Heart left ventricle (tissue), 16 donors: Measurements from ENCODE around the gene KRTAP17-1. TPM values are rescaled to one million over a fixed set of nuclear protein-coding genes. Genes with fewer than 3 reads are reported as not detected.
"Not testable (repeated sequence)": the region's sequence is repeated elsewhere in the genome, so short reads cannot be mapped to it uniquely, and the experiment has no call there.

Experiments
- ATAC-seq, 4 donors: fragments of 200-7000 bp; cut with Tn5 transposase; one replicate each; pipeline ENCODE4 v1.9.1; 2020 to 2022; ENCODE audit warnings: moderate library complexity in 4 of 4, mild to moderate bottlenecking in 3 of 4, moderate number of reproducible peaks in 1 of 4
- DNase-seq, 5 donors: peaks; one replicate each; pipeline ENCODE4 v3.0.0-alpha.2; 2020
- H3K27ac ChIP-seq, 12 donors: fragments of 200-600 bp; sonication (generic) in 4 of 12; one replicate each; pipeline versions ENCODE4 v1.5.0 to v1.8.0; 2016 to 2022; ENCODE audit warnings: mild to moderate bottlenecking in 2 of 12
- H3K27me3 ChIP-seq, 9 donors: fragments of 200-600 bp; sonication (generic) in 2 of 9; one replicate each; pipeline versions ENCODE4 v1.5.1 to v1.8.0; 2016 to 2022; ENCODE audit warnings: mild to moderate bottlenecking in 3 of 9
- H3K36me3 ChIP-seq, 9 donors: fragments of 200-600 bp; sonication (generic) in 2 of 9; one replicate each; pipeline versions ENCODE4 v1.5.0 to v1.8.0; 2018 to 2022; ENCODE audit warnings: mild to moderate bottlenecking in 2 of 9
- H3K4me1 ChIP-seq, 12 donors: fragments of 200-600 bp; sonication (generic) in 4 of 12; one replicate each; pipeline versions ENCODE4 v1.5.0 to v1.8.0; 2016 to 2022; ENCODE audit warnings: mild to moderate bottlenecking in 3 of 12
- H3K4me3 ChIP-seq, 12 donors: fragments of 200-600 bp; sonication (generic) in 4 of 12; one replicate each; pipeline versions ENCODE4 v1.5.0 to v1.8.0; 2017 to 2022; ENCODE audit warnings: mild to moderate bottlenecking in 9 of 12, moderate library complexity in 4 of 12
- H3K9me3 ChIP-seq, 12 donors: fragments of 200-600 bp; sonication (generic) in 4 of 12; one replicate each; pipeline versions ENCODE4 v1.5.0 to v1.8.0; 2016 to 2022; ENCODE audit warnings: mild to moderate bottlenecking in 1 of 12
- POLR2A ChIP-seq, 2 donors: fragments of 450-650 bp; IDR thresholded peaks; one replicate each; pipeline ENCODE4 v1.6.1; 2017; ENCODE audit warnings: antibody characterized with exemption in 2 of 2, mild to moderate bottlenecking in 2 of 2, moderate library complexity in 2 of 2
- WGBS, 4 donors: extraction: QIAGEN DNeasy Blood & Tissue Kit in 2 of 4; methylation state at CpG; one replicate each; pipeline versions ENCODE4 v1.1.5 to v1.1.7; 2013 to 2018; 5-methylcytosine and 5-hydroxymethylcytosine counted together
- intact Hi-C, 10 donors: fragments of 100-400 bp; cut with DNase I; formaldehyde crosslinking; loops; one replicate each; pipeline versions ENCODE4 v1.11.1 to v1.14.2; 2022
- polyA plus RNA-seq, 2 donors: library from polyadenylated mRNA; stranded (reverse); fragments of 200-250 nt; gene quantifications; one replicate each; pipeline ENCODE4 v1.2.3, GENCODE V29; 2013
- total RNA-seq, 9 donors: library from RNA; depleted of rRNA in 2 of 9; stranded (reverse); fragments of >200 nt in 2 of 9; fragmentation: NEBNext Ultra II Directional in 3 of 9; extraction: Animal tissue kit (Norgen Biotek cat#: 25700) in 3 of 9; gene quantifications; one replicate each; pipeline versions ENCODE4 v1.1.0 to v1.2.4, GENCODE V29; 2016 to 2023
- TF ChIP-seq, protein P1 (sequence below), 12 donors: fragments of 200-600 bp; sonication (generic) in 4 of 12; IDR thresholded peaks; one replicate each; pipeline versions ENCODE4 v1.5.0 to v1.8.0; 2018 to 2022; ENCODE audit warnings: antibody characterized with exemption in 12 of 12, mild to moderate bottlenecking in 5 of 12
- donor health status: ischemic (EF 13 %, LVEDD 7.1; RV severe dilation, severe dysfunction).
- donor health status: healthy with polysubstance abuse.
- donor health status: DM: no; HTN: yes; CAD: no.
- donor health status: DM: no; HTN: no; CAD: no.
- donor health status: ischemic (EF 25% LVEDD 6.9; RV normal size, moderate dysfunction).
- donor health status: ischemic (EF 25% LVEDD 5.7; RV mildly dilated, moderate dysfunction).
- donor health status: healthy.
- donor health status: DM: yes; HTN: yes; CAD: no.
- donor health status: ischemic (EF 35%, LVEDD 5.7; RV mildly dilated, moderate dysfunction).
- donor health status: nonischemic (EF 11% LVEDD 7.7; RV severe dilation, severe dysfunction).
- donor health status: DM: yes; HTN: yes; CAD: no.
- donor health status: PGD.
- donor health status: ischemic (EF 29% LVEDD 5.4; RV normal size, mild dysfunction).
- donor health status: nonischemic (EF 23%, LVEDD 6.1; RV moderate dilation, normal function).

KRTAP17-1 gene
- total and polyA plus RNA-seq, 11 donors: not detected

DNA sequence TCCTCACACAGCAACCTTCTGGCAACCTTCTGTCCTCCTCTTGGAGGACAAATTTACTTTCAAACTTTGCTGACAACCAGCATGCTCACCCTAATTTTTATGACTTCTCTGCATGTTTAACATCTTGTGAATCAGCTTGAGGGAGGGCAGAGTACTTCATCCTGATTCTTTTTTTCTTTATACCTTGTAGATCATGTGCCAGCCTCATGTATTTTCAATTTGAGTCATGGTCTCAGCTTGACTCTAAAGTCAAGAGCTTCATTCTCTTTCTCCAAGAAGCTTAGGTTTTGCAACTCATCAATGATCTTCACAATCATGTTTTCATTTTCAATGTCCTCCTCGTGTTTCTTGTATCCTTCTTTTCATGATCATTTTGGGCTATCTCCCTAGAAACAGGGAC lies 43.7 kb downstream of the KRTAP17-1 start:
- Histone ChIP-seq H3K9me3 (no peaks in the 10 kb centered on the region), H3K4me3 (no peak overlapping the region), H3K27ac (no peak overlapping the region), H3K36me3 (no peaks in the 10 kb centered on the region), H3K27me3 (peaks cover 0 to 10% (median 0%) of the 10 kb centered on the region in 9 donors), H3K4me1 (no peaks in the 10 kb centered on the region)
- DNase-seq (no peak), ATAC-seq (no peak)
- TF ChIP-seq, protein P1, sequence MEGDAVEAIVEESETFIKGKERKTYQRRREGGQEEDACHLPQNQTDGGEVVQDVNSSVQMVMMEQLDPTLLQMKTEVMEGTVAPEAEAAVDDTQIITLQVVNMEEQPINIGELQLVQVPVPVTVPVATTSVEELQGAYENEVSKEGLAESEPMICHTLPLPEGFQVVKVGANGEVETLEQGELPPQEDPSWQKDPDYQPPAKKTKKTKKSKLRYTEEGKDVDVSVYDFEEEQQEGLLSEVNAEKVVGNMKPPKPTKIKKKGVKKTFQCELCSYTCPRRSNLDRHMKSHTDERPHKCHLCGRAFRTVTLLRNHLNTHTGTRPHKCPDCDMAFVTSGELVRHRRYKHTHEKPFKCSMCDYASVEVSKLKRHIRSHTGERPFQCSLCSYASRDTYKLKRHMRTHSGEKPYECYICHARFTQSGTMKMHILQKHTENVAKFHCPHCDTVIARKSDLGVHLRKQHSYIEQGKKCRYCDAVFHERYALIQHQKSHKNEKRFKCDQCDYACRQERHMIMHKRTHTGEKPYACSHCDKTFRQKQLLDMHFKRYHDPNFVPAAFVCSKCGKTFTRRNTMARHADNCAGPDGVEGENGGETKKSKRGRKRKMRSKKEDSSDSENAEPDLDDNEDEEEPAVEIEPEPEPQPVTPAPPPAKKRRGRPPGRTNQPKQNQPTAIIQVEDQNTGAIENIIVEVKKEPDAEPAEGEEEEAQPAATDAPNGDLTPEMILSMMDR (IDR thresholded peaks at IDR 0.05): no peak
- TF ChIP-seq POLR2A (IDR thresholded peaks at IDR 0.05): no peak
- intact Hi-C loops: no loop called here
- 51 to 55% (median 54%) methylated on average over 1 of the region's 1 CpG; no CpG with 5 or more reads in 1 of the 4 donors for WGBS, 4 donors

DNA sequence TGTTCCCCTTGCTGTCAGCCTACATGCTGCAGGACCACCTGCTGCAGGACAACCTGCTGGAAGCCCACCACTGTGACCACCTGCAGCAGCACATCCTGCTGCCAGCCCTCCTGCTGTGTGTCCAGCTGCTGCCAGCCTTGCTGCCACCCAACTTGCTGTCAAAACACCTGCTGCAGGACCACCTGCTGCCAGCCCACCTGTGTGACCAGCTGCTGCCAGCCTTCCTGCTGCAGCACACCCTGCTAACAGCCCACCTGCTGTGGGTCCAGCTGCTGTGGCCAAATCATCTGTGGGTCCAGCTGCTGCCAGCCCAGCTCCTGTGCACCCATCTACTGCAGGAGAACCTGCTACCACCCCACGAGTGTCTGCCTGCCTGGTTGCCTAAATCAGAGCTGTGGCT lies 44.2 kb downstream of the KRTAP17-1 start:
- H3K27ac ChIP-seq, intact Hi-C loops: not testable (repeated sequence)

DNA sequence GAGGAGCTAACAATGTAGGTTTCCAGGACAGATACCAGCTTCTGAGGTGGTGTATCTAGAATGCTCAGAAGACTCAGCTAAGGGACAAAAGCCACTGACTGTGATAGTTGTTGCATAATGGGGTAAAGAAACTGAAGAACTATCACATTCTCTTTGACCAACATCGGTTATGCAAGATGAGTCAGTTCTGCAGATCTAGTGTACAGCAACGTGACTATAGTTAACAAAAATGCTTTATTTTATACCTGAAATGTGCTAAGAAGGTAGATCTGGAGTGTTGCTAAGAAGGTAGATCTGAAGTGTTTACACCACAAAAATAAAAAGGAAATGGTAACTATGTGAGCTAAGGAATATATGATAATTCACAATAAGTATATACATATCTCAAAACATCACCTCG lies 47.8 kb downstream of the KRTAP17-1 start:
- WGBS, 4 donors: 84 to 91% (median 87%) methylated on average over 3 of the region's 3 CpGs; no CpG with 5 or more reads in 1 of the 4 donors
- ATAC-seq (no peak), DNase-seq (no peak)
- Histone ChIP-seq H3K9me3 (no peaks in the 10 kb centered on the region), H3K4me1 (no peaks in the 10 kb centered on the region), H3K27ac (no peak overlapping the region), H3K27me3 (peaks cover 0 to 11% (median 0%) of the 10 kb centered on the region in 9 donors), H3K4me3 (no peak overlapping the region), H3K36me3 (no peaks in the 10 kb centered on the region)
- intact Hi-C loops: loop anchor here in 1 of 10 donors (10.0 kb wide), 1 partner anchor 57 kb away; no protein-coding TSS in a partner anchor
- TF ChIP-seq, protein P1 (IDR thresholded peaks at IDR 0.05): no peak
- no peak for TF ChIP-seq POLR2A (IDR thresholded peaks at IDR 0.05)

More for the DNA sequence above, 44.2 kb downstream of the KRTAP17-1 start:
- ATAC-seq, H3K36me3 ChIP-seq, DNase-seq, H3K27me3 ChIP-seq, H3K4me3 ChIP-seq, H3K9me3 ChIP-seq, H3K4me1 ChIP-seq: not testable (repeated sequence)
- WGBS, 4 donors: 47% methylated on average over 1 of the region's 1 CpG; no CpG with 5 or more reads in 3 of the 4 donors

DNA sequence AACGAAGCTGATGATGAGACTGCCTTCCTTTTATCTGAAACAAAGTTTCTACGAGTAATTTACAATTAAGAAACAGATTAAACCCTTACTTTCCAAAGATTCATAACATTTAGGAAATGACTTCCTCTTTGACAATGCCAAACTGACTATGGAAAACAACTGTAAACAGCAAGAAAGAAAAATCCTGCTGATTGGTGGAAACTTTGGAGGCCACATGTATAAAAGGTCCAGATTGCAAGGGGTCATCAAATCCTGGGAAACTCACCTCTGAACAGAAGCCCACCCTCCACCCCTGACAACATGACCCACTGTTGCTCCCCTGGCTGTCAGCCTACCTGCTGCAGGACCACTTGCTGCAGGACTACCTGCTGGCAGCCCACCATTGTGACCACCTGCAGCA lies 50.4 kb downstream of the KRTAP17-1 start, which contains the start of gene KRTAP9-6:
KRTAP9-6 (plus strand) TSS at position 301 of the 400 bp plus-strand sequence; CDS start at position 301, 0 bp downstream.
- Histone ChIP-seq H3K27me3 (peaks cover 0 to 15% (median 0%) of the 10 kb centered on the region in 9 donors), H3K4me3 (no peak within 1 kb of the TSS), H3K36me3 (no peaks in the 10 kb centered on the region), H3K9me3 (no peaks in the 10 kb centered on the region), H3K27ac (no peak within 1 kb of the TSS), H3K4me1 (no peaks in the 10 kb centered on the region)
- DNase-seq (no peak), ATAC-seq (no peak)
- no peak for TF ChIP-seq POLR2A (IDR thresholded peaks at IDR 0.05)
- TF ChIP-seq, protein P1 (IDR thresholded peaks at IDR 0.05): no peak
- WGBS, 4 donors: 39 to 61% (median 47%) methylated on average over 2 of the region's 2 CpGs
- intact Hi-C loops: loop anchor here in 2 of 10 donors (2.0 to 10.0 kb wide), 2 partner anchors 16 to 60 kb away; no protein-coding TSS in a partner anchor

Other genes starting within 250 kb of the KRTAP17-1 start
Only the 30 nearest of the 35 such genes appear.
- not detected for gene KRTAP4-9, start 210.3 kb downstream of the KRTAP17-1 start, total RNA-seq
- gene KRTAP4-9, start 210.3 kb downstream of the KRTAP17-1 start, polyA plus RNA-seq: not detected
- not detected for gene KRTAP4-11, start 197.3 kb downstream of the KRTAP17-1 start, total RNA-seq
- not detected for gene KRTAP4-11, start 197.3 kb downstream of the KRTAP17-1 start, polyA plus RNA-seq
- gene KRTAP4-12, start 191.5 kb downstream of the KRTAP17-1 start, total RNA-seq: not detected
- gene KRTAP4-12, start 191.5 kb downstream of the KRTAP17-1 start, polyA plus RNA-seq: not detected
- gene KRTAP4-6, start 175.2 kb downstream of the KRTAP17-1 start, total RNA-seq: not detected
- gene KRTAP4-6, start 175.2 kb downstream of the KRTAP17-1 start, polyA plus RNA-seq: not detected
- not detected for gene KRTAP4-5, start 165.9 kb downstream of the KRTAP17-1 start, total RNA-seq
- gene KRTAP4-5, start 165.9 kb downstream of the KRTAP17-1 start, polyA plus RNA-seq: not detected
- not detected for gene KRTAP4-4, start 155.0 kb downstream of the KRTAP17-1 start, total RNA-seq
- gene KRTAP4-4, start 155.0 kb downstream of the KRTAP17-1 start, polyA plus RNA-seq: not detected
- not detected for gene KRTAP4-3, start 147.5 kb downstream of the KRTAP17-1 start, total RNA-seq
- gene KRTAP4-3, start 147.5 kb downstream of the KRTAP17-1 start, polyA plus RNA-seq: not detected
- not detected for gene KRTAP4-2, start 137.5 kb downstream of the KRTAP17-1 start, total RNA-seq
- not detected for gene KRTAP4-2, start 137.5 kb downstream of the KRTAP17-1 start, polyA plus RNA-seq
- gene KRTAP4-1, start 130.8 kb downstream of the KRTAP17-1 start, total RNA-seq: not detected
- gene KRTAP4-1, start 130.8 kb downstream of the KRTAP17-1 start, polyA plus RNA-seq: not detected
- not detected for gene KRTAP9-1, start 125.8 kb downstream of the KRTAP17-1 start, total RNA-seq
- not detected for gene KRTAP9-1, start 125.8 kb downstream of the KRTAP17-1 start, polyA plus RNA-seq
- not detected for gene KRTAP9-2, start 89.1 kb downstream of the KRTAP17-1 start, total RNA-seq
- gene KRTAP9-2, start 89.1 kb downstream of the KRTAP17-1 start, polyA plus RNA-seq: not detected
- not detected for gene KRTAP9-3, start 83.3 kb downstream of the KRTAP17-1 start, total RNA-seq
- gene KRTAP9-3, start 83.3 kb downstream of the KRTAP17-1 start, polyA plus RNA-seq: not detected
- gene KRTAP9-8, start 77.7 kb downstream of the KRTAP17-1 start, total RNA-seq: not detected
- not detected for gene KRTAP9-8, start 77.7 kb downstream of the KRTAP17-1 start, polyA plus RNA-seq
- not detected for gene KRTAP9-4, start 66.0 kb downstream of the KRTAP17-1 start, total RNA-seq
- gene KRTAP9-4, start 66.0 kb downstream of the KRTAP17-1 start, polyA plus RNA-seq: not detected
- gene KRTAP9-9, start 60.3 kb downstream of the KRTAP17-1 start, total RNA-seq: not detected
- not detected for gene KRTAP9-9, start 60.3 kb downstream of the KRTAP17-1 start, polyA plus RNA-seq
- gene KRTAP9-6, start 50.3 kb downstream of the KRTAP17-1 start, total RNA-seq: not detected
- gene KRTAP9-6, start 50.3 kb downstream of the KRTAP17-1 start, polyA plus RNA-seq: not detected
- gene KRTAP9-7, start 40.0 kb downstream of the KRTAP17-1 start, total RNA-seq: not detected
- gene KRTAP9-7, start 40.0 kb downstream of the KRTAP17-1 start, polyA plus RNA-seq: not detected
- not detected for gene KRTAP29-1, start 12.9 kb downstream of the KRTAP17-1 start, total RNA-seq
- not detected for gene KRTAP29-1, start 12.9 kb downstream of the KRTAP17-1 start, polyA plus RNA-seq
- gene KRTAP16-1, start 6.4 kb downstream of the KRTAP17-1 start, total RNA-seq: not detected
- not detected for gene KRTAP16-1, start 6.4 kb downstream of the KRTAP17-1 start, polyA plus RNA-seq
- gene KRT33A, start 35.1 kb upstream of the KRTAP17-1 start, total RNA-seq: not detected
- gene KRT33A, start 35.1 kb upstream of the KRTAP17-1 start, polyA plus RNA-seq: not detected
- not detected for gene KRT33B, start 54.1 kb upstream of the KRTAP17-1 start, total RNA-seq
- not detected for gene KRT33B, start 54.1 kb upstream of the KRTAP17-1 start, polyA plus RNA-seq
- gene KRT34, start 66.6 kb upstream of the KRTAP17-1 start, total RNA-seq: not detected
- not detected for gene KRT34, start 66.6 kb upstream of the KRTAP17-1 start, polyA plus RNA-seq
- not detected for gene KRT31, start 81.9 kb upstream of the KRTAP17-1 start, total RNA-seq
- not detected for gene KRT31, start 81.9 kb upstream of the KRTAP17-1 start, polyA plus RNA-seq
- gene KRT37, start 108.9 kb upstream of the KRTAP17-1 start, total RNA-seq: not detected
- not detected for gene KRT37, start 108.9 kb upstream of the KRTAP17-1 start, polyA plus RNA-seq
- not detected for gene KRT38, start 125.3 kb upstream of the KRTAP17-1 start, total RNA-seq
- gene KRT38, start 125.3 kb upstream of the KRTAP17-1 start, polyA plus RNA-seq: not detected
- gene KRT32, start 151.7 kb upstream of the KRTAP17-1 start, total RNA-seq: under 1 TPM in 3 of 9 donors, not detected in 6; 0.16 to 0.27 (median 0.16) TPM
- under 1 TPM in 1 of 2 donors, not detected in 1; 0.26 TPM for gene KRT32, start 151.7 kb upstream of the KRTAP17-1 start, polyA plus RNA-seq
- gene KRT35, start 165.4 kb upstream of the KRTAP17-1 start, total RNA-seq: not detected
- not detected for gene KRT35, start 165.4 kb upstream of the KRTAP17-1 start, polyA plus RNA-seq
- not detected for gene KRT36, start 174.2 kb upstream of the KRTAP17-1 start, total RNA-seq
- gene KRT36, start 174.2 kb upstream of the KRTAP17-1 start, polyA plus RNA-seq: not detected
- gene KRT13, start 189.9 kb upstream of the KRTAP17-1 start, total RNA-seq: under 1 TPM in 1 of 9 donors, not detected in 8; 0.31 TPM
- gene KRT13, start 189.9 kb upstream of the KRTAP17-1 start, polyA plus RNA-seq: 1 to 10 TPM in 1 of 2 donors, not detected in 1; 4.1 TPM
- under 1 TPM in 1 of 9 donors, not detected in 8; 0.36 TPM for gene KRT15, start 203.2 kb upstream of the KRTAP17-1 start, total RNA-seq
- under 1 TPM in 1 of 2 donors, not detected in 1; 0.14 TPM for gene KRT15, start 203.2 kb upstream of the KRTAP17-1 start, polyA plus RNA-seq